GF-D8 (cell line): Measurements from ENCODE around the gene STX18.

Experiments
- DNase-seq: peaks from one replicate; lab custom pipeline; 2025; lab: John Stamatoyannopoulos, UW

STX18 gene

DNA sequence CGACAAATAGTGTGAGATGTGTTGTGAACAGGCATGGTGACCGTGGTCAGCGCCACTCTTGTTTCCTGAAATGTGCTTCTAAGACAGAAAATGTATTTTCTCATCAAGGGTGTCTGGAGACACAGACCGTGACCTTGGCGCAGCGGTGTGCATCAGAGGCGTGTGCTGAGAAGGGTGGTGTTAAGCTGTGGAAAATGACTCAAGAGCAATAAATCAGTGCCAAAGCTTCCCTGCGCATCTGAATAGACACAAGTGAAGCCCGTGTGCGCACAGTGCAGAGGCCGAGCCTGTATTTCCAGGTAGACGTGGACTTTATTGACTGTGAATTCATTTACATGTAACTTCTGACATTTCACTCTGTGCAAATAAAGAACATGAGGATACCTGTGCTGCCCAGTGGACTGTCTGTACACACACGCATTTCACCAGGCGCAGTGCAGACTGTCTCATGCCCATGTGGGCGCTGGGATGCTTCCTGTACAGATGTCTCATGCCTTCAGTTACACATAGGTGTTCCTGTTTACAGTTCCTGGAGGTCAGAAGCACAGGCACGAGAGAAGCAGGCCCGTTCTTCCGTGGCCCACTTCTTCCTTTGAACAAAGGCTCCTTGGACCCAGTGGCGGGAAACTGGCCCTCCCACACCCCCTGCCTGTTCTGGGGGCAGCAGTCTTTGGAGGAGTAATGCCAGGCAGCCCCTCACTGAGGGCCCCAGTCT lies 123.0 kb downstream of the STX18 start:
- DNase-seq, result no peak

DNA sequence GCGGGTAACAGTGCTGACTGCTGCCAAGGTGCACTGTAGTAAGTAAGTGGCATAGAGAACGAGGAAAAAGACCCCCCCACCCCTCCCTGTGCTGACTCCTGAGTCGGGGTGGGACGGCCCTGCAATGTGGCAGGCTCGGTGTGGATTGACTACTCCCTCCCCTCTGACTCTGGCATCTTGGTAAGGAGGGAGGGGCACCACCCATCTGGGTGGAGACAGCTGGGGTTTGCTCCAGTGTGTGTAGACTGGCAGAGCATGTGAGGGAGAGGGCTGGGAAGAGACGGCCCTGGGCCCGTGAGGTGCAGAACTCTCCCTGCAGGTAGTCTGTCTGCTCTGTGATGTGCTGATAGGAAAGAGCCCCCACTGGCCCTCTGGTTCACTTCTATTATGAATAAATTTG lies 124.0 kb downstream of the STX18 start:
- DNase-seq, result no peak

DNA sequence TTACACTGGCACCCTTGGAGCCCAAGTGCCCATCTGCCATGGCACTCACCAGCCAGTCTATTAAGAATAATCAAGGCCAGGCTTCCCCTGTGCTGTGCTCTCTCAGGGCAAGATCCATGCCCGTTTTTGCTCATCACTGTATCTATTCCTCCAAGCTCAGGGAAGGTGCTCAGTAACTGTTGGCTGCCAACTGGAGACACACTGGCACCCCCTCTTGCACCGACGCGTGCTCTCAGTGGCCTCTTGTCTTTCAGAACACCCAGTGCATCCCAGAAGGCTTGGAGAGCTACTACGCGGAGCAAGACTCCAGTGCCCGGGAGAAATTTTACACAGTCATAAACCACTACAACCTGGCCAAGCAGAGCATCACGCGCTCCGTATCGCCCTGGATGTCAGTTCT lies 124.9 kb downstream of the STX18 start:
- DNase-seq, result no peak

DNA sequence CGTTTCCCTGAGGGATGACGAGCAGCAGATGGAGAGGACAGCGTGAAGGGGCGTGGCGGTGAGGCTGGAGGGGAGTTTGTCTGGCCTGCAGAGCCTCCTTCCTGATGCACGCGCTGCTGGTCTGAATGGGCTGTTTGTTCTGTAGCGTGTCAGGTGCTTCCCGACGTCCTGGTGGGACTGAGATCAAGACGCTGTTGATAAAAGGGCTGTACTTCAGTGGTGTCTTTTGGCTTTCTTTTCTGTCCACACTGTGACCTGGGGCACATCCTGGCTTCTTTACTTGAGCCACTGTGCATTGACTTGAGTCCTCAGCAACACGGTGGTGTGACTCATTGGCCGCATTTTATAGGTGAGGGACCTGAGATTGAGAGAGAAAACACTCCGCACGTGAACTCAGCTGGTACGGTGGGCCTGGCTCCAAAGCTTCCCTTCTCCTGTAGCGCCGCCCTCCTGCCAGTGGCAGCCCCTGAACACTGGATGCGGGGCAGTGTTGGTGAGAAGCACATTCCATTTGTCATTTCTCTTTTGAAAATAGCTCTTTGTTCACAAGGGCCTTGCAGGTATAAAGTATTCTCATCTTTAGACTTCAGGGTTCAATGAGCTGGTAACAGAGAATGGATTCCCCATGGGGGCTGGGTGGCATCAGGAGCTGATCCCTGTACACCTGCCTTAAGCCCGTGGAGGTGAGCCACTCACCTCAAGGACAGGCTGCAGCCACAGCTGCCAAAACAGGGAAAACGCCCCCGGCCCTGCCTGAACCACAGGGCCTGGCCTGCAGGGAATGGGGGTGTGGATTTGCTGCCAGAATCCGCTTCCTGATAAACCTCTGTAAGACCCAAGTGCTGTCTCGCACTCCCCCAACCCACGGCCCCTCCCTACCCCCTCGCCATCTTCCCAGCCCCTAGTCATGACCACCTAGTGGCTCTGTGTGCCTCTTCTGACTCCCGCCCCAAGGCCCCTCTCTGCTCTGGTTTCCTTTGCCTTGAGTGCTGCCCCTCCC lies 125.7 kb downstream of the STX18 start:
- no peak for DNase-seq

DNA sequence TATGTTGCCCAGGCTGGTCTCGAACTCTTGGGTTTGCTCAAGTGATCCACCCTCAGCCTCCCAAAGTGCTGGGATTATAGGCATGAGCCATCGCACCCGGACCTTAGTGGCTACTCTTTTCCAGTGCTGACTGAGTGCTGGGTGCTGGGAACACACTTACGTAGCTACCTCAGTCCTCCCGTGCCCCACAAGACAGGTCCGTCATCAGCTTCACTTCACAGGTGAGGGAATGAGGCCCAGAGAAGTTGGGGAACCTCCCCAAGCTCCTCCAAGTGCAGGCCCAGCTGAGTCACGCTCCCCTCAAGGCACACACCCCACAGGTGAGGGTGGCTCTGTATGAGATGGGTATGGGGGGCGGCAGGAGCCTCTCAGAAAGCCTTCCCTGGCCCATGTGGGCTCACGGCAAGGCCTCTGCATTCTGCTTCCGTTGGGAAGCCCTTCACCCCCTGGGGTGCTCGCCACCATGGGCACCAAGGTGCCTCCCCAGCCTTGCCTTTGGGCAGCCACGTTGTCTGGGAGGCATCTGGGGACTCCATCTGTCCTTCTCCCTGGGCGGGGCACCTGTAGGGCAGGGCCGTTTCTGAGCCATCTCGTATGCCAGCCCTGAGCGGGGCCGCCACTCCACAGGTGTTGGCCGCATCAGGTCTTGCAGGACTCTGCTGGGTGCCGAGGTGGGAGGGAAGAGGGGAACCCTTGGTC lies 126.6 kb downstream of the STX18 start:
- DNase-seq, result no peak

DNA sequence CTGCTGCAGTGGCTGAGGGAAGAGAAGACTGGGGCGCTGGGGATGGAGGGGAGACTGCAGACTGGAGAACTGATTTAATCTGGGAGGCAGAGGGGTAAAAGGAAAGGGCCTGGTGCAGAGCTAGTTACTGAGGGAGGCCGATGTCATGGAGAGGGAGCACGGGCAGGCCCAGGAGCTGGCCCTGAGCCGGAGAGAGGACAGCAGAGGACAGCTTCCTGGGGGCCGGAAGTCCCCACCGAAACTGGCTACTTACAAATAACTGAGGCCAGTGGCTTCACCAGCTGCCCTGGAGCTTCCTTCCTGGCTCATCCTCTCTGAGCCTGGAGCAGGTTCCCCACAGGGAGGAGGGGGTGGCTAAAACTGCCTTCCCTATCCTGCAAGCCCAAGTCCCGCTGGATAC lies 128.0 kb downstream of the STX18 start:
- no peak for DNase-seq

DNA sequence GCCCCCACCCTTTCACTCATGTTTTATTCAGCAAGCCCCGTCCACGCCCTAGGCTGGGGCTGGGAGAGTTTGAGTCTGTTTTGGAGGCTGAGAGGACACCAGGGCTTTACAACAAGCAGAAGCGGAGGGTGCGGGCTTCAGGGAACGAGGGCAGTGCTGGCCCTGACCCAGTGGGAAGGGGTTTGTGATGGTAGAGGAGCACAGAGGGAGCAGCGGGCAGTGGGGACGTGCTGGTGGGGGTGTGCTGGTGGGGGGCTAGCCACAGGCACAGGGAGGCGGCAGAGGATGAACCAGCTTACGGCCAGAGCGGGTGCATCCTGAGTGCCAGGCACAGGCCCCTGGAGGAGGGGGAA lies 128.5 kb downstream of the STX18 start:
- DNase-seq, result no peak

DNA sequence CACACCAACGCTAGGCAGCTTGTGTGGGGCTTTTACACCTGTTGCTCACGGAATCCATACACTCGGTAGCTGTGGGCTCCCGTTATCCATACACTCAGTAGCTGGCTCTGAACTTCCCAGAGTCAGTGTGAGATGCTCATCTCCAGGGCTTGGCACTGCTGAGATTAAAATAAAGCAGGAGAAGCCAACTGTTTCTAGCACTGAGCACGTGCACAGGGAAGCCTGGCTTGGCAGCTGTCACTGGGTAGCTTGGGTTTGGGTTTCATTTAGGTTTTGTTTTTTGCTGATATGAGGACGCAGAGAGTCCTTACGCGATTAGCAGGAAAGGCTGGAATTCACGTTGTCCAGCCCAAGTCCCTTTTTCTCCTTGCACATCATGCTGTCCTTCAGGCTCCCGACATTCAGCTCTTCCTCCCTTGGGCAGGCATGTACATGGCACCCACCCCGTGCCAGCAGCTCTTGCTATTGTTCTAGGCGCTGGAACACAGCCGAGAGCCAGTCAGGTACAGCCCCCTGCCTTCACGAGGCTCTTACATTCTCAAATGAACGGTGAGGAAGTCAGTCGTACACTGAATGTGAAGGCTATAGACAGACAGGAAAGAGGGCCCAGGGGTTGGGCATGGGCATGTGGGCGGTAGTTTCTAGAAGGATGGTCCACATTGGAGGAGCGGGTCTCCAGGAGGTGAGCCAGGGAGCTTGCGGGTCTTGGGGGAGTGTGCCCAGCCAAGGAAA lies 129.0 kb downstream of the STX18 start:
- DNase-seq, result no peak

DNA sequence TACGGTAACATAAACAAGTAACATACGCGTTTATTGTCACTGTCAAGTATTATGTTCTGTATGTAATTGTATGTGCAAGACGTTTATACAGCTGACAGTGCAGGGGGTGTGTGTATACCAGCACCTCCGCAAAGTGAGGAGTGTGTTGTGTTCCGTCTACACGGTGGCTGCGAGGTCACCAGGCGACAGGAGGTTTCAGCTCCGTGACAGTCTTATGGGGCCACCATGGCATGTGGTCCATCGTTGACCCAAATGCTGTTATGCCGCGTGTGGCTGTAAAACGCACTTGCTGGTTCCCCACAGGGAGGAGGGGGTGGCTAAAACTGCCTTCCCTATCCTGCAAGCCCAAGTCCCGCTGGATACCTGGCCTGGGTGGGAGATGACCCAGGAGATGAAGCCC lies 129.9 kb downstream of the STX18 start:
- DNase-seq, result no peak

DNA sequence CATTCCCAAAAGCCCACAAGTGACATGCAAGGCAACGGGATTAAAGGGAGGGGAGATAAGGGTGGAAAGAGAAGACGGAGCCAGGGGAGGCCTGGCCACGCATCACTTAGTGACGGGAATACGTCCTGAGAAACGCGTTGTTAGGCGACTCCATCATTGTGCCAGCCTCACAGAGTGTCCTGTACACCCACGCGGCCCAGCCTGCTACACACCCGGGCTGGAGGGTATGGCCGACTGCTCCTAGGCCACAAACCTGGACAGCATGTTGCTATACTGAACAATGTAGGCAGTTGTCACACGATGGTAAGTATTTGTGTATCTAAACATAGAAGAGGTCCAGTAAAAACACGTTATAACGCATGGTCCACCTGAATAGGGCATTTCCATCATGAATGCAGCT lies 131.6 kb downstream of the STX18 start:
- no peak for DNase-seq

DNA sequence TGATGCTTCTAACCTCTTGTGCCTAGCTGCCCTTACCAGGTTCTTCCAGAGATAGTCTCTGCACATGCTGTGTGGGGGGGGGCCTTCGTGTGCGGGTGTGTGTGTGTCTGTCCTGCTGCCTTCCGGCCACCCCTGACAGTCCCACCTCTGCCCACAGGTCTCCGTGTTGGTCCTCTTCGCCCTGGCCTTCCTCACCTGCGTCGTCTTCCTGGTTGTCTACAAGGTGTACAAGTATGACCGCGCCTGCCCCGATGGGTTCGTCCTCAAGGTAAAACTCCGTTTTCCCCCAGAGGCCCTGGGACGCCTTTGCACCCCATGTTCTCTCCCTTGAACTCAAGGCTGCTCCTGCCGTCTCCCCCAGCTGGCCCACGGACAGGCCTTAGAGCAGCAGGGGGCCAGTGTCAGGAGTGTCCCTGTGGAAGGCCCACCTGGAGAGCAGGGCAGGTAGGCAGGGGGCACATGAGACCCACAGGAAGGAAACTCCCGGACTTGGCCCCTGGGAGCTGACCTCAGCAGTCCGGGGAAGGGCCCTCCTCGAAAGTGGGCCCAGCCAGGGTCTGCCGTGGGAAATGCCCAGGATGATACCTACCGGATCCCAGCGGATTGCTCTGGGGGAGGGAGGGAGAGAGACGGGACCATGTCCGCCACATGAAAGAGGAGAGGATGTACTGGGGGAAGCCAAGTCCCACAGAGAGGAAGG lies 132.3 kb downstream of the STX18 start:
- no peak for DNase-seq

DNA sequence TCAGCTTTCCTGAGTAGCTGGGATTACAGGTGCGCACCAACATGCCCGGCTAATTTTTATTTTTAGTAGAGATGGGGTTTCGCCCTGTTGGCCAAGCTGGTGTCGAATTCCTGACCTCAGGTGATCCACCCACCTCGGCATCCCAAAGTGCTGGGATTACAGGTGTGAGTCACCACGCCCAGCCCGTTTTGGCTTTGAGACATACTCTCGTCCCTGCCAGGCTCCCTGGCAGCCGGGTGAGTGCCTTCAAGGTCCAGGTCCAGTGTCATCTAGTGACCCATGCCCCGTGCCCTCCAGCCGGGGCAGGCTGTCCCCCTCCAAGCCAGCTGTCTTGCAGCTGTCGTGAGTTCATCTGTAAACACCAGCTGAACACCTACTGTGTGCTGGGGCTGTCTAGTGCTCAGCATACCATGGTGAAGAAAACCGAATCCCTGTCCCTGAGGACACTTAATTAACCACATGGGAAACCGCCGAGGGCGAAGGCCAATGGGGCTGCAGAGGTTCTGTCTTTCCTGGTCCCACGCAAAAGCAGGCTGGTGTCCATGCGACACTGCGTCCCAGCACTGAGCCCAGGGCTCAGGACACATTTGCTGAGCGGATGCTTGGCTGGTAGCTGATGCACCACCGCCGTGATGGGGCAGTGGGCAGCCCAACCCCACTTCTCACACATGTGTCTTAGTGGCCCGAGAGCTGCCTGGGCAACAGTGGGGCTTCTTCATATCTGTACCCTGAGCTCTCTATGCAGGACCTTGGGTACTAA lies 133.1 kb downstream of the STX18 start:
- DNase-seq, result no peak

DNA sequence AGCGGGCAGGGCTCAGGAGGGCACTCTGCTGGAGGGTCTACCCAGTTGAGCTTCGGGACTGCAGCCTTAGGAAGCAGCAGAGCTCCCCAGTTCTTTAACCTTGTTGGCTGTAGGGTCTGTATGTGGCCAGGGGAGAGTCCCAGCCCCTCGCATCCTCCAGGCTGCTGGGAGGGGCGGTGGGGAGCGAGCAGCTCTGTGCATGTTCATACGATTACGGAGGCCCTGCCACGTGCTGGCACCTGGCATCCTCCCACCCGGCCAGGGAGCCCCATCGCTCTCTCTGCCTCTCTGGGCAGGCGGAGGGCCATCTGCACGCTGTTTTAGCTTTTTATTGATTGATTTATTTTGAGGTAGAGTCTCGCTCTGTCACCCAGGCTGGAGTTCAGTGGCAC lies 133.7 kb downstream of the STX18 start:
- DNase-seq, result no peak

DNA sequence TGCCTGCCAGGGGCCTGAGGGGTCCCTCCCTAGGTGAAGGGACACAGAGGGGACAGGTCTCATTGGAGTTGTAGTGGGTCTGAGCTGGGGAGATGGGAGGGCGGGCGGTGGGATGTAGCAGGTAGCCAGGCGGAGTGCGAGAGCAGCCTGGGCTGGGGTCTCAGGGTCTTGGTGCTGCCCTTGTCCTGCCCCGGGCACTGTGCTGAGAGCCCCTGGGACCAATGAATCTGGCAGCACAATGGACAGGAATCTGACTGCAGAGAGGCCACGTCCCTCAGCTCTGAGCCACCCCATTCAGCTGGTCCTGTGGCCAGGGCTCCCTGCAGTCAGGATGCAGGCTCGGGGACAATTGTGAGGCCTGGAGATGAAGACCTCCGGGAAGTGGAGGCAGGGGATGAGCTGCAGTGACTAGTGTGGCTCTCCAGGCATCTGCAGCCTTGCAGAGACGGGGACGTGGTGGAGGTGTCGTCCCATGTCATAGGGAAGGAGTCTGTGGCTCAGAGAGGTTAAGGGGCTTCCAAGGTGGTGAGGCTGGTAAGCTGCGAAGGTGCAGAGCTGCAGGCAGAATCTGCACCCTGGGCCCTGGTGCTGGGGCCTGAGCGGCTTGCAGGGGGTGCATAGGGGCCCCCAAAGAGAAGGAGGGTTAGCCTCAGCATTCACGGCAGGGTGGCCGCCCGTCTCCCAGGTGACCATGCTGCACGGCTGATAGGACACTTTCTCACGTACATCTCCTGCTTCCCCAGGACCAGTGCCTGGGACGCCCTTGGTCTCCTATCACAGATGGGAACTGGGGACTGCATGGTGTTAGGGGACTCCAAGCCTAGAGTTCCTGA lies 134.3 kb downstream of the STX18 start:
- no peak for DNase-seq

DNA sequence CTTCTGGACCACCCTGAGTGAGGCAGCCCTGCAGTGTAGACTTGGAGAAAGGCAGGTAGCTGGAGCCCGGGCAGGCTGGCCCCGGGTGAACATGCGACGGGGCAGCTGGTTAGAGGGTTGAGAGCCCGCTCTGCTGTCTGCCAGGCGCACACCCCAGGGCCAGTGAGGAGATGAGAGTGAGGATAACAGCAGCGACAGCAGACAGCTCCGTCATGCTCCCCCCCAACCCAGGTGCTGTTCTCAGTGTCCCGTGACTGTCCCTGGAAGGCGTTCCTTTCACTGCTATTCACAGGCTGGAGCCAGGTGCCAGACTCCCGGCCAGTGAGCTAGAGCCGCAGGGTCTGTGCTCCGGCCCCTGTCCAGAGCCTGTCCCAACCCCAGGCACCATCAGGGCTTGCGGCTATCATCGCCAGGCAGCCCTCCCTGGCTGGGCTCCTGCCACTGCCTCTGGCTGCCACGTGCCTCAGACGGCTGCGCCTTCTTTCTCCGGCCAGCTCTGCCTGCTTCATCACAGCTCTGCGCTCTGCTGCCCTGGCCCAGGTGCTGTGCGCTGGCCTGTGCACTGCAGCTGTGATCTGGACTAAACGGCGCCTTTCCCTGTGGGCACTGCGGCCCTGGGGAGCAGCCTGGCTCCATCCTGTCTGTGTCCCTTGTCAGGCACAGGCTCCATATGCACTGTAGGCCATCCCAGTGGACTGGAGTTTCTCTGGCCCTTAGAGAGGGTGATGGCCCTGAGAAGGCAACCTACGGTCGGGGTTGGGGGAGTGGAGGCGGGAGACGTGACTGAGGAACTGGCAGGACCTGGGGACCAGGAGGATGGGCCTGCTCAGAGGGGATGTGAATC lies 135.2 kb downstream of the STX18 start:
- no peak for DNase-seq

DNA sequence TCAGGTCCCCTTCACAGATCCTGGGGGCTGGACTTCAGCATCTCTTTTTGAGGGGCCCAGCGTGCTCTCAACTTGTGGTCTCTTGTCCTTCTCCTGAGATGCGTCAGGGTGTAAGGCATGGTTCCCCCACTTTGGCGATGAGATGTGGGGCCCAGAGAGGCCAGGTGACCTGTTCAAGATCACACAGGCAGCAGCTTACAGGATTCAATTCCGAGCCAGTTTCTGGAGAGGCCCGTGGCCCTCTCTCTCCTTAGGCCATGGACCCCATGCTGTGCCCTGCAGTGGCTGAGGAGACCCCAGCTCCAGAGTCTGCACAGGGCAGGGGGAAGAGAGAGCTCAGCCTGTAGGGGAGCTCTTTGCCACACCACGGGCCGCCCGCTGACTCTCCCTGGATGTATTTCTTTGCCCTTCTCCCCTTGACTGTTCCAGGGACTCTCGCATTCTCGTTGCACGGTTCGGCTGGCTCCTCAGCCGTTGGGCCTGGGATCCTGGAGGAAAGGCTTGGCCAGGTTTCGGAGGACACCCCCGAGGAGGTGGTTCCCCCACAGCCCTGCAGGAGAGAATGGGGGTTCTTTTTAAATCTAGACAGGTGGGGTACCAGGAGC lies 136.4 kb downstream of the STX18 start:
- no peak for DNase-seq

DNA sequence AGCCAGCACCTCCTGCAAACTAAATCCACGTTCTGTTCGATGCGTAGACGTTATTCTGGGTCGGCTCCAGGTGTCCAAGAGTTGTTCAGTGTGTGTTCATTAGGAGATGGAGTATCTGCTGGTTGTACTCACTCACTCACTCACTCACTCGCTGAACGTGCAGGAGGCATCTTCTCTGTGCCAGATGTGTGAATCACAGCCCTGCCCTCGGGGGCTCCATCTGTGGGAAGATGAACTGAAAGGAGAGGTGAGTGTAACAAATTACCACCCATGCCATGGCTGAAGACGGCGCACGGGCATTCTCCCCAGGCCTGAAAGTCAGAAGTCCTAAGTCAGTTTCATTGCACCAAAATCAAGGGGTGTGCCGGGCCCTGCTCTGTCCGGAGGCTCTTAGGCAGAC lies 138.9 kb downstream of the STX18 start:
- DNase-seq, result no peak

DNA sequence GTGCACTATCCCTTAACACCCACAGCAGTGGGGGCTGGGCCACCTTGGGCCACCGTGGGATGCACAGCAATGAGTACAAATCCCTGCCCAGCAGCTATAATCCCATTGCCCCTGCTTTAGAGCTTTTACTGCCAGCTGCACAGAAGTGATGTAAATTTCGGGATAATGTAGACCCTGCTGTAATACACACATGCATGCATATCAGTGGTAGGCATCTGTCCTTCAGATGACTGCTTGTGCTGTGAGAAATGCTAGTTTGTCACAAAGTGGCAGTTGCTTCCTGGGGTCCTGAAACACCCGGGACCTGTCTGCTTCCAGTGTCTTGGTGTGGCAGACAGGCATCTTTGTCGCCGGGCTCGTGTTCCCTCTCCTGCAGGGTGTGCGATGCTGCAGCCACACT lies 140.8 kb downstream of the STX18 start:
- DNase-seq, result no peak
